Heart left ventricle (tissue), 13 donors: ENCODE measurements around the gene COMTD1.

Experiments
- POLR2A ChIP-seq, 2 donors: fragments of 450-650 bp; IDR thresholded peaks; one replicate each; pipeline ENCODE4 v1.6.1; 2017; ENCODE audit warnings: antibody characterized with exemption in 2 of 2, mild to moderate bottlenecking in 2 of 2, moderate library complexity in 2 of 2
- TF ChIP-seq, protein P1 (sequence below), 12 donors: fragments of 200-600 bp; sonication (generic) in 4 of 12; IDR thresholded peaks; one replicate each; pipeline versions ENCODE4 v1.5.0 to v1.8.0; 2018 to 2022; ENCODE audit warnings: antibody characterized with exemption in 12 of 12, mild to moderate bottlenecking in 5 of 12
- donor health status: ischemic (EF 13 %, LVEDD 7.1; RV severe dilation, severe dysfunction).
- donor health status: DM: no; HTN: yes; CAD: no.
- donor health status: DM: no; HTN: no; CAD: no.
- donor health status: ischemic (EF 25% LVEDD 6.9; RV normal size, moderate dysfunction).
- donor health status: ischemic (EF 25% LVEDD 5.7; RV mildly dilated, moderate dysfunction).
- donor health status: ischemic (EF 35%, LVEDD 5.7; RV mildly dilated, moderate dysfunction).
- donor health status: nonischemic (EF 11% LVEDD 7.7; RV severe dilation, severe dysfunction).
- donor health status: DM: yes; HTN: yes; CAD: no.
- donor health status: PGD.
- donor health status: ischemic (EF 29% LVEDD 5.4; RV normal size, mild dysfunction).
- donor health status: nonischemic (EF 23%, LVEDD 6.1; RV moderate dilation, normal function).

DNA sequence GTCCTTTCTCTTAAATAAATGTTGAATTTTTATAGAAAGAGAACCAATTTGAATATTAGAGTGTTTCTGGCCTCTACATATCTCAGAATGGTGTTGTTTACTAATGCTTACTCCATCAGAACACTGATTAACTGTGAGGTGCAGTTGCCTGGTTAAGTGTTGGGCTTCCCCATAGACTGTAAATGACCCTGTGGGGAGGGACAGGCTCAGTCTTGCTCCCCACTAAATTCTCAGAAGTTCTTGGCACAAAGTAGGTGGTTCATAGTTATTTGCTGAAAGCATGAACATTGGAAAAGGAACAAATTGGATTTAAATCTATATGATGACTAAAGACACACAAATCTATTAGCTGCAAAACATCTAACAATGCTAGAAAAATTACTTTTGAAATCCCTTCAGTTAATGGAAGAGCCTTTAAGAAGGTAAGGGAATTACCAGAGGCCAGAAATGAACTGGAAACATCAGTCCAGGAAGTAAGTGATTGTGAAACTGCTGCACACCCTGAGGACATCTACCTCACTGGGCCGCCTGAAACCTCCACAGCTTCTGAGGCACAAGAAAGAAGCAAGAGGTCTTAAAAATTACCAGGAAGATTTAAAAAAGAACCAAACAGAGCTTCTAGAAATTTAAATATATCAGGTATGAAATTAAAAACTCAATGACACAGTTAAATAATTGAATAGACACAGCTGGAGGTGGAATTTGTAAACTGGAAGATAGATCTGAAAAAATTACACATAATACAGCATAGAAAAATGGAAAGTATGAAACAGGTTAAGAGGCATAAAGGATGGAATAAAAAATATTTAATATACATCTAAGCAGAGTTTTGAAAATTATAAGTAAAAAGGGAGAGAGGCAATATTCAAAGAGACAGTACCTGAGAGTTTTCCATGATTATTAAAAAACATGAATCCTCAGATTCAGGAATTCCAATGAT, 17.8 kb upstream of the COMTD1 start:
- no peak for TF ChIP-seq POLR2A (IDR thresholded peaks at IDR 0.05)
- TF ChIP-seq, protein P1, sequence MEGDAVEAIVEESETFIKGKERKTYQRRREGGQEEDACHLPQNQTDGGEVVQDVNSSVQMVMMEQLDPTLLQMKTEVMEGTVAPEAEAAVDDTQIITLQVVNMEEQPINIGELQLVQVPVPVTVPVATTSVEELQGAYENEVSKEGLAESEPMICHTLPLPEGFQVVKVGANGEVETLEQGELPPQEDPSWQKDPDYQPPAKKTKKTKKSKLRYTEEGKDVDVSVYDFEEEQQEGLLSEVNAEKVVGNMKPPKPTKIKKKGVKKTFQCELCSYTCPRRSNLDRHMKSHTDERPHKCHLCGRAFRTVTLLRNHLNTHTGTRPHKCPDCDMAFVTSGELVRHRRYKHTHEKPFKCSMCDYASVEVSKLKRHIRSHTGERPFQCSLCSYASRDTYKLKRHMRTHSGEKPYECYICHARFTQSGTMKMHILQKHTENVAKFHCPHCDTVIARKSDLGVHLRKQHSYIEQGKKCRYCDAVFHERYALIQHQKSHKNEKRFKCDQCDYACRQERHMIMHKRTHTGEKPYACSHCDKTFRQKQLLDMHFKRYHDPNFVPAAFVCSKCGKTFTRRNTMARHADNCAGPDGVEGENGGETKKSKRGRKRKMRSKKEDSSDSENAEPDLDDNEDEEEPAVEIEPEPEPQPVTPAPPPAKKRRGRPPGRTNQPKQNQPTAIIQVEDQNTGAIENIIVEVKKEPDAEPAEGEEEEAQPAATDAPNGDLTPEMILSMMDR (IDR thresholded peaks at IDR 0.05) = no peak
